Breast epithelium (tissue), 3 donors: ENCODE data around the gene FAN1.

Source experiments
- POLR2A ChIP-seq: fragments of 450-650 bp; IDR thresholded peaks from one replicate; pipeline ENCODE4 v1.6.1; 2016; ENCODE audit warnings: antibody characterized with exemption, mild to moderate bottlenecking, moderate library complexity
- TF ChIP-seq, protein P1 (sequence below), 3 donors: fragments of 450-650 bp; IDR thresholded peaks; one replicate each; pipeline ENCODE4 v1.5.1; 2016 to 2017; ENCODE audit warnings: antibody characterized with exemption in 3 of 3, mild to moderate bottlenecking in 3 of 3, moderate library complexity in 3 of 3

- no peak for TF ChIP-seq POLR2A
- TF ChIP-seq, protein P1, sequence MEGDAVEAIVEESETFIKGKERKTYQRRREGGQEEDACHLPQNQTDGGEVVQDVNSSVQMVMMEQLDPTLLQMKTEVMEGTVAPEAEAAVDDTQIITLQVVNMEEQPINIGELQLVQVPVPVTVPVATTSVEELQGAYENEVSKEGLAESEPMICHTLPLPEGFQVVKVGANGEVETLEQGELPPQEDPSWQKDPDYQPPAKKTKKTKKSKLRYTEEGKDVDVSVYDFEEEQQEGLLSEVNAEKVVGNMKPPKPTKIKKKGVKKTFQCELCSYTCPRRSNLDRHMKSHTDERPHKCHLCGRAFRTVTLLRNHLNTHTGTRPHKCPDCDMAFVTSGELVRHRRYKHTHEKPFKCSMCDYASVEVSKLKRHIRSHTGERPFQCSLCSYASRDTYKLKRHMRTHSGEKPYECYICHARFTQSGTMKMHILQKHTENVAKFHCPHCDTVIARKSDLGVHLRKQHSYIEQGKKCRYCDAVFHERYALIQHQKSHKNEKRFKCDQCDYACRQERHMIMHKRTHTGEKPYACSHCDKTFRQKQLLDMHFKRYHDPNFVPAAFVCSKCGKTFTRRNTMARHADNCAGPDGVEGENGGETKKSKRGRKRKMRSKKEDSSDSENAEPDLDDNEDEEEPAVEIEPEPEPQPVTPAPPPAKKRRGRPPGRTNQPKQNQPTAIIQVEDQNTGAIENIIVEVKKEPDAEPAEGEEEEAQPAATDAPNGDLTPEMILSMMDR (IDR thresholded peaks at IDR 0.05), result no peak
These were observed 19.0 kb downstream of the FAN1 start for GRCh38 chr15:30922480-30923311.
